GM19463 (cell line): ENCODE measurements around the gene MYO10.
"Not testable (repeated sequence)": the region's sequence is repeated elsewhere in the genome, so short reads cannot be mapped to it uniquely, and the experiment has no call there.

Source experiments
- ATAC-seq: cut with Tn5 transposase; IDR thresholded peaks from one replicate; pipeline ENCODE4 v1.9.1; 2021; ENCODE audit warnings: mild to moderate bottlenecking, moderate library complexity; ENCODE audit not compliant: unreplicated experiment

The MYO10 gene

DNA sequence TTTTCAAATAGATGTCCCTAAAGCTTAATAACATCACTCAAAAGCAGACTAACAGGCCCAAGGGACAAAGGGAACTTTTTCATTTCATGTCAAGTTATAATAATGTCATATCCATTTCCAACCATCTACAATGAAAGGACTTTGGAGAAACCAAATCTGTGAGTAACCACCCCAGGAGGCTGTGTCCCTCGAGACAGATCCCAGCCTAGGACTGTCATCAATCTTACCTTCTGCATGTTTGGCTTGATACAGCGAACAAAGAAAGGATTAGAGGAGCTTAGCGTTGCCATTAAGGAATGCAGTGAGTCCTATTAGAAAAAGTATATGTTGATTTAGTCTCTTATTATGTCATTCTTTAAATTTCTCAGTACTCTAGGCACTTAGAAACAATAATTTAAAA, 181.5 kb downstream of the MYO10 start:
- ATAC-seq, result no peak

- no peak for ATAC-seq
Observed at GRCh38 chr5:16754086-16754485, 182.0 kb downstream of the MYO10 start.

- ATAC-seq, result no peak
Observed at GRCh38 chr5:16750445-16750844, 185.6 kb downstream of the MYO10 start.

GRCh38 chr5:16749626-16750025, 186.5 kb downstream of the MYO10 start:
- no peak for ATAC-seq

DNA sequence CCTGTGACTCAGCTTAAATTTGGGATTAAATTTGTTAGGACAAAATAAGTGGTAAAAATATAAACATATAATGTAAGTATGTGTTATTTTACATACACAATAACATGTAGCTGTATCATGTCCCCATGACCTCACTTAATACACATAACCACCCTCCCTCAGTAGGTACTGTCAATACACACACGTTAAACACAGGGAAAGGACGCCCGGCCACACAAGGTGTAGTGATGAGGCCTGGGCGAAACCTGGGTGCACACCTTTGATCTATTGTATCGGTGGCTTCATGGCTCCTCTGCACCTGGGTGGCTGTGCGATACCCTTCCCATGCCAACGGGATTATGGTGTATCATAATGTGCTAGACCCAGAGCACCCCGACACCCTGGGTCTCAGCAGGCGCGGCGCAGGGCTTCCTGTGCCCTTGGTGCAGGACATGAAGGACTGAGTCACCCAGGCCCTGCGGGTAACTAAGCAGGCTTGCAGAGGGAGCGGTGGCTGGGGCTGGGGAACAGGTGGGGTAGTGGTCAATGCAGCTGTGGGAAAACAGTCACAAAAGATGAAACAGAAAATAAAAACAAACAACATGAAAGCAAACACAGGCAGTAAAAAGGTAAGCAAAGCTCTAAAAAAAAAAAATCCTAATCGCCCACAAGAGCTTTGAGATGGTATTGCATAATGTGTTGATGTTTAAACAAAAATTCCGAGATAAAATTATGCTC, 191.8 kb downstream of the MYO10 start:
- no peak for ATAC-seq

DNA sequence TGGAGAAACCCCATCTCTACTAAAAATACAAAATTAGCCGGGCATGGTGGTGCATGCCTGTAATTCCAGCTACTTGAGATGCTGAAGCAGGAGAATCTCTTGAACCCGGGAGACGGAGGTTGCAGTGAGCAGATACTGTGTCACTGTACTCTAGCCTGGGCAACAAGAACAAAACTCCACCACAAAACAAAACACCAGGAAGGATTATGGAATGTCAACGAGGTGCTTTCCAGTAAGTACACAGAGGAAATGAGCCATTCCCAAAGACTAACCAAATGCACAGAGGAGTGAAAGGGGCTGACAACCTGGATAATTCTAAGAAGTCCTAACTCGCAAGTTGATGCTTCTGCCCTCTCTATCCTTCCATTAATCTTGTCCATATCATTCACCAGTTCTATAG, 193.2 kb downstream of the MYO10 start:
- ATAC-seq, result no peak

DNA sequence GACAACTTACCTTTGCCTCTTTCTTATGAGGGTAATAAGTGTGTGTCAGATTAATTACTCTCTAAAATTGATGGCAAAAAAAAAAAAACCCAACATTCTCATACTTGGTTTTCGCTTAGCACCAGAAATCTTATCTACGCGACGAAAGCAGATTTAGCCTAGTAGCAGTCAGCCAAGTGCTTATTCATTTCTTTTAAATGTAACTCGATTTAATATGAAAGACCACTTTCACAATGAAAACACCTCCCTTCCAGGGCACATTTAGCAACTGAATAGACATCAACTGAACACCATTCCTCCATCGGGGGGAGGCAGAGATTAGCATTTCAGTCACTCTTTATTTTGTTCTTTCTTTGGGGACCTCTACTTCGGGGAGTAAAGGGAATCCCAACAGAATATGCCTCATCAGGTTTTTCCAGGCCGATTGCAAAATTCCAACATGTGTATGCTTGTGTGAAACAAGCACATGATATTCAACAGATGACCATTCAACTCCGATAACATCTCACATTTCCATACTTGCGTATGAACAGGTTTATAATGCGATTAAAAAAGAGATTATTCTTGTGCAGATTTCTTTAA, 195.2 kb downstream of the MYO10 start:
- ATAC-seq, result no peak

DNA sequence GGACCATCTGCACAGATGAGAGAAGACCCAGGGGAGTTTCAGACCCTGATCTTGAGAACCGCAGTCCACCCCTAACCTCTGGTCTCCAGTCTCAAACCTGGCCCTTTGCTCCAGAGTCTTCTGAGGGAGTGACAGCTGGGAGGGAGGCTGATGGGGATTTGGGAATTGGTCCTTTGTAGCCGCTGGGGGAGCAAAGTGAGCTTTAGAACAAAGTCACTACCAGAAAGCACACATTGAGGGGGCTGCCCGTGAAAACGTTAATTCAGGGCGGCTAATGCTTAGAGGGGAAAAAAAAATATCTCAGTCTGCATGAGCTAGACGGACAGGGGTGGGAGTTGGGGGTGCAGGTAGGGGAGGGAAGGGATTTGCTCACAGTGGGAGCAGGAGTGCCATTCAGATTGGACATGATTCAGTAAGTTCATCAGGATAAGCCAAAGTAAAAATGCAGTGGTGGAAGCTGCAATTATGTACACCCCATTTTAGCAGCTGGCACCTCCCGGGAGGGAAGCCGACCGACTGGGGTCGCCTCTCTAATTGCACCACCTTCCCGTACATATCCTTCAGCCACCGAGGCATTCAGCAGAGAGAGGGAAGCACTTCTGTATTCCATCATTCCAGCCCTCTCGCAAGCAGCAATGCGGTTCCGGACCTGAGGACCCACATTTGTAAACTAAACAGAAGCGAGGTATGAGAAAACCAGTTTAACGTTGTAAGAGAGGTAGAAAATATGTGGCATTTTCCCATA, 195.8 kb downstream of the MYO10 start:
- no peak for ATAC-seq

DNA sequence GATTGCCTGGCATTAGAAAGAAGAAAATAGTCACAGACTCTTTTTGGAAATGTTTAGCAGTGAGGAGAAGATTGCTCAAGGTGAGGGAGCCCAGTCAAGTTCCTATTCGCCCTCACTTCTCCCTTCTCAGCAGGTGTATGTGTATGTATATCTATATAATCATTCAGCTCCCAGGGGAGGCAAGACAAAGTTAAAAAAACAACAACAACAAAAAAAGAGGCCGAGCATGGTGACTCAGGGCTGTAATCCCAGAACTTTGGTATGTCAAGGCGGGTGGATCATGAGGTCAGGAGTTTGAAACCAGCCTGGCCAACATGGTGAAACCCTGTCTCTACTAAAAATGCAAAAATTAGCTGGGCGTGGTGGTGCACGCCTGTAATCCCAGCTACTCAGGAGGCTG, 197.7 kb downstream of the MYO10 start:
- not testable (repeated sequence) for ATAC-seq

DNA sequence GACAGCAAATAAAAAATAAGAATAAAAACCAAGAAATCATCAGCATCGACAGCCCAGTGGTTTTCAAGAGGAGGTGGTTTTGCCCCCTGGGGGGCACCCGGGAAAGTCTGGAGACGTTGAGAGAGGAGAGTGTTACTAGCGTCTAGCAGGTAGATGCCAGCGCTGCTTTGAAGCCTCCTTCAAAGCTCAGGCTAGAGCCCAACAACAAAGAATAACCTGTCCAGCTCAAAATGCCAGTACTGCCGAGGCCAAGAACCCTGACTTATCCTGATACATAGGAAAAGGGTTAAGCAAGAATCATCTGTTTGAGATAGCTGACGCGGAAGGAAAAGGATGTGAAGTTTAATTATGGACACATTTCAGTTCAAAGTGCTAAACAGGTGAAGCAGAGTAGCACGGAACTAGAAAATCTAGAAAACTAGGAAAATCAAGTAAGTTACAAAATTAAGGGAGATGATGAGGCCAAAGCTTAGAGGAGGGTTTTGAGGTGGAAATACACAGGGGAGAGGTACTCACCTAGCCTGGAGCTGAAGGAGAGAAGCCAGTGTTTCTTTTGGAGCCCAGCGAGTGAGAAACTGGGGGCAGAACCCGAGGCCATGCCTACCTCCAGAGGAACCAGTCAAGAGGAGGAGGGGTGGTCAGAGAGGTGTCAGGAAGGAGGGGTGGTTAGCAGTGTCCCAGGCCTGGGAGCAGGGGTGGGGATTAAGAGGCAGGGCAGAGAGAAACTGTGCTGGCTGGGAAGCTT, 198.3 kb downstream of the MYO10 start:
- no peak for ATAC-seq

- ATAC-seq, result no peak
Observed at GRCh38 chr5:16737209-16737608, 198.9 kb downstream of the MYO10 start.

- ATAC-seq, result no peak
Observed at GRCh38 chr5:16736158-16736995, 199.7 kb downstream of the MYO10 start.

DNA sequence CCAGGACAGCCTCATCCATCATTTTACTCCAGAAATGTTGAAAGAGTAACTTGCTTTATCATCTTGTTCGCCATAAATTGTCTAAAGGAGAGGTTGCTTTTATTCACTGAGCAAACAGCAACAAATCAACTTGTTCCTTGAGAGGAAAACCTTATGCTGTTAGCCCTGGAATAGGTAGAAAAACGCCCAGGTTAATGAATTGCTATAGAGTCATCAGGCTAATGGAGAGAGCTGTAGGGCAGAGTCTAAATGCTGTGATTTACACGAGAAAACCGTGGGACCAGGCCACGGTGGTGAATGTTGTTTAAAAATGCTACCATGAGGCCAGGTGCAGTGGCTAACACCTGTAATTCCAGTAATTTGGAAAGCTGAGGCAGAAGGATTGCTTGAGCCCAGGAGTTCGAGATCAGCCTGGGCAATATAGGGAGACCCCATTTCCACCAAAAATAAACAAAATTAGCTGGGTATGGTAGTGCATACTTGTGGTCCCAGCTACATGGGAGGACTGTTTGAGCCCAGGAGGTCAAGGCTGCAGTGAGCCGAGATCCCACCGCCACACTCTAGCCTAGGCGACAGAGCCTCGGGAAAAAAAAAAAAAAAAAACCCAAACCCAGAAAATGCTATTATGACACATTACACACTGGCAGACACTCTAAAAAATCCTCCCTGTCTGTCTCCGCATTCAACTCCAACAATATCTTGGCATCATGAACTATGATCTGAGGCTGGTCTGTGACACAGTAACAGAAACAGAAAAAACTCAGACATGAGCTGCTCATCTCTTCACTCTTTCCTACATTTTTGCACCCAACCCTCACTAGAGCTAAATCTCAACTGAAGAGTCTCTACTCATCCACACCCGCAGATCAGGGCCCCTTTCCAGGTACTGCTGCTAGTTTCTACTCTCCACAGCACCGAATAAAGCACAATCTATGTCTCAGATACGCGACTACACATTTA, 200.7 kb downstream of the MYO10 start:
- ATAC-seq, result no peak

GRCh38 chr5:16733331-16734006, 202.6 kb downstream of the MYO10 start:
- no peak for ATAC-seq

DNA sequence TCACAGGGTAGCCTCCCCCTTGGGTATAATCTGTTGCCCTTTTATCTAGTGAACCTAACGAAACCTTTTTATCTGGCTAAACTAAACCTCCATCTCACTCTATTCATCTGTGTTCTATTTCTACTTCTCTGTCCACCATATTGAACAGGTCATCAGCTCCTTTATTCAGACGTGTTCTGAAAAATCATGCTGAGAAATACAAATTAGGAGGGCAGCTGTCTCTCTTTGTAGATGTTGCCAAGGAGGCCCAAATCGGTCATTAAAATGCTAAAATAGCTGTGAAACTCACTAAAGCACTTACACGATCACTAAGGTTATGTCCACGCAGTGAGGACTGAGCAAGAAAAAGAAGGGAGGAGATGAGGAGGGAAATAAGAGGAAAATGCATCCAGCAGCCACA, 203.7 kb downstream of the MYO10 start:
- ATAC-seq, result no peak

GRCh38 chr5:16727755-16728325, 208.2 kb downstream of the MYO10 start:
- ATAC-seq, result no peak

DNA sequence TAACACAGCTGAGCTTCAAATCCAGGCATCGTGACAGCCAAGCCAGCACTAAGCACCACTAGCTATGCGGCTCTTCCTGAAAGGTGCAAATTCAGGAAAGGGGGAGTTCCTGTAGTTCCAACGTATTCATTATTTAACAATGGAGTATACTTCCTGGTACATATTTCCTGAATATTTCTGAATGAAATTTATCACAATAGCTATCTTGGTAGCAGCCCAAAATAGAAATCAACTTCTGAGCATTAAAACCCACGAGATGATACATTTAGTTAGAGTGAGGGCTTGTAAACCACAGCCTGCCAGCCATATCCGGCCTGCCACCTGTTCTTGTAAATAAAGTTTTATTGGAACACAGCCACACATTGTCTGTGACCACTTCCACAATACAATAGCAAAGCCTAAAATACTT, 209.5 kb downstream of the MYO10 start:
- peak; percentile 40 for ATAC-seq

DNA sequence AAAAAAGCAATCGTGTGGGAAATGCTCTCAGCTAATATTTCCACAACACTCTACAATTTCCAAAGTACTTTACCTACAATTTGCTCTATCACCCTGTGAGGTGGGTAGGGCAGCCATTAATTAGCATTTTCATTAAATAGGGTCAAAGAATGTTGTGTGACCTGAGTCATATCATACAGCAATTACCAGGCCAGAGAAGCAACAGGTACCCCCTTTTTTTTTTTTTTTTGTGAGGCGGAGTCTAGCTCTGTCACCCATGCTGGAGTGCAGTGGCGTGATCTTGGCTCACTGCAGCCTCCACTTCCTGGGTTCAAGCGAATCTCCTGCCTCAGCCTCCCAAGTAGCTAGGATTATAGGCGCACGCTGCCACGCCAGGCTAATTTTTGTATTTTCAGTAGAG, 210.5 kb downstream of the MYO10 start:
- no peak for ATAC-seq

DNA sequence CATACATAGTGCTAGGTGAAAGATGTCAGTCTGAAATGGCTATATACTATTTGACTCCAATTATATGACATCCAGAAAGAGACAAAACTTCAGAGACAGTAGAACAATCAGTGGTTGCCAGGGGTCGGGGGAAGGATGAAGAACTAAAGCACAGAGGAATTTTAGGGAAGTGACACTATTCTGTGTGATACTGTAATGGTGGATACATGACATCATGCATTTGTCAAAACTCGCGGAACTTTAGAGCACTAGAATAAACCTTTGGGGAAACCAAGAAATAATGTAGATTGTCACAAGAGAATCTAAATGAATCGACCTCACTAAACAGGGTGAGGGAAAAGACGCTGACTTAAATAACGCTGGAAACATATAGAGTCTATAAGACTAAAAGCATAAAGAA, 212.3 kb downstream of the MYO10 start:
- no peak for ATAC-seq
